Smooth muscle cell of bladder (primary cell): ENCODE results near the gene YTHDC2. TPM values are rescaled to one million over a fixed set of nuclear protein-coding genes. Genes with fewer than 3 reads are reported as not detected.

ENCODE experiments used
- total RNA-seq: library from RNA; depleted of rRNA; stranded (reverse); fragments of >200 nt; gene quantifications from 2 replicates; pipeline ENCODE4 v1.2.3, GENCODE V29; 2014

Gene YTHDC2
- 17.1 and 18.6 TPM in 2 replicates for total RNA-seq

DNA sequence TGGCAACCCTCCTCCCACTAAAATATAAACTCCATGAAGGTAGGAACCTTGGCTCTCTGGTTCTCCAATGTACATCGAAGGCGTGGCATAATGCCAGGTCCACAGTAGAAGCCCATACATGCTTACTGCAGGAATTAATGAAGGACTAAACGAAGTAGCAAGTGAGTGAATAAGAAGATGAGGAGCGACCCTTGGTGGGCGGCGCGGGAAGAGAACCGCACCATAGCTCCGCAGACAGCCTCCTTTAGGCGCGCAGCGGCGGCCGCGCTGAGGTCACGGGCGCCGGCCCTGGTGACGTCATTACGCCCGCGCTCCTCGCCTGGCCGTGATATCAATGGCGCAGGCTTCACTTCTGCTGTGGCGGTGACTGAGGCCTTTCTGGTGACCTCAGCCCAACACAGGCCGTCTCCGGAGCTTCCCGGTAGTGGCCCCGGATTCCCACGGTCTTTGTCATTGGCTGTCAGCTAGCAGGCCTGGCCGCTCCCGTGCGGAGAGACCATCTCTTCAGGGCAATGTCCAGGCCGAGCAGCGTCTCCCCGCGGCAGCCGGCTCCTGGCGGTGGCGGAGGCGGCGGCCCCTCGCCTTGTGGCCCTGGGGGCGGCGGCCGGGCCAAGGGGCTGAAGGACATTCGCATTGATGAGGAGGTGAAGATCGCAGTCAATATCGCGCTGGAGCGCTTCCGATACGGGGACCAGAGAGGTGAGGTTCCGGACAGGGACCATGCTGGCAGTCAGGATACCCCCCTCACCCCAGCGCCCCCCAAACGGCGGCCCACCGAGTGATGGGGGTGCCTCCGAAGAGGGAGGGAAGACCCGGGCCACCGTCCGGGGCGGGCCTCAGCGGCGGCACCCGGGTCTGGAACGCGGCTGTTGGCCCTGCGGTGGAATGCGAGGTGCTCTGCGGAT lies at the start of gene YTHDC2:
Gene YTHDC2 (plus strand): TSS at position 311 of the 905 bp plus-strand sequence. CDS start 202 bp downstream, at position 513.

DNA sequence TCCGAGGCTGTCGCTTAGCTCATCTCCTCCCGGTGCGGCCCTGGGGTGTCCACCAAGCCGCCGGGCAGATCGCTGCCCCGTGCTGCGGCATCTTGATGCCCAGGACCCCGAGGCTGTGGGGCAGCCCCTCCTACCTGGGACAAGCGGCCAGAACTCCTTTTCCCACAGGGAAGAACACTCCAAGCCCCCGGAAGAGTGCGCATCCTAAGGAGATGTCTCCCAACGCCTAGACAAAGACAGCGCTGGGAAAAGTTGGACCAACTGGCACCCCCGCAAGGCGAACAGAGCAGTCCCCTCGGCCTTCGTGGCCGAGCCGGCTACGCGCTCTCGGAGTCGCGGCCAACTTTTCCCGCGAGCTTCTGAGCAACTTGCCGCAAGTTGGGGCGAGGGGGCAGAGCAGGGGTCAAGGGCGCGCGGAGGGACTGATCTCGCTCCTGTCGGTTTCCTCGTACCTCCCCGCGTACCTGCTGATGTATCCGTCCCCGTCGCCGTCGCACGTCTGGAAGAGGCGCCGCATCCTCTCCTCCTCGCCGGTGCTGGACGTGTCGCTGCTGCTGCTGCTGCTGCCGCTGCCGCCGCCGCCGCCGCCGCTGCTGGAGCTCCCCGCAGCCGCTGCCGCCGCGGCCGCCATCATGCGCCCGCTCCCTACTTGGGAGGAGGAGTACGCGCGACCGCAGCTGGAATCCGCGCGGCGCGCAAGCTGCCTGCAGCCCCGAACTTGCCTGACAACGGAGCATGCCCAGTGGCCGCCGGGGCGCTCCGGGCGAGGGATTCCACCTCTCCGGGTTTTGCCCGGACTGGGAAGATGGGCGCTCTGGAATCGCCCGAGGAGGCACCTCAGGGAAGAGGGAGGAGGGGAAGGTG lies 25.5 kb upstream of the YTHDC2 start, which contains the start of gene MCC:
Gene MCC (minus strand): TSS at position 673 of the 864 bp plus-strand sequence.

Other genes starting within 250 kb of the YTHDC2 start
- gene TSSK1B, start 78.7 kb upstream of the YTHDC2 start, total RNA-seq: 0.09 and 0.14 TPM in 2 replicates
- gene MCC, start 25.2 kb upstream of the YTHDC2 start, total RNA-seq: 64.7 and 91.6 TPM in 2 replicates